ENCODE measurements around the gene HLA-E. TPM values are rescaled to one million over a fixed set of nuclear protein-coding genes. Genes with fewer than 3 reads are reported as not detected.
"Not testable (repeated sequence)": the region's sequence is repeated elsewhere in the genome, so short reads cannot be mapped to it uniquely, and the experiment has no call there.

HLA-E gene
- total and polyA plus RNA-seq, 2 donors (not counting 1 experiment from before 2014, with no cell fraction given) = 1,043 to 1,174 TPM

GRCh38 chr6:30518505-30519145 lies 29.3 kb downstream of the HLA-E start:
- H3K4me2 ChIP-seq (replicated peaks; ENCODE audit: low read depth, low read length, poor library complexity, severe bottlenecking); H3K79me2 ChIP-seq (ENCODE audit: control insufficient read depth, insufficient read depth, low read length); DNase-seq; H3K36me3 ChIP-seq (replicated peaks in 1 of 2; ENCODE audit: control extremely low read depth in 1 of 2, control insufficient read depth in 1 of 2, extremely low read depth in 1 of 2, insufficient read depth in 2 of 2, low read length in 1 of 2); H3K4me3 ChIP-seq (ENCODE audit: control extremely low read depth in 1 of 5, extremely low read depth in 1 of 5, insufficient read depth in 1 of 5, low read depth in 2 of 5, low read length in 4 of 5); H3K27ac ChIP-seq (ENCODE audit: low read length in 2 of 2); ATAC-seq (ENCODE audit: low read depth); H4K20me1 ChIP-seq (ENCODE audit: control insufficient read depth, insufficient read depth, low read length, poor library complexity, severe bottlenecking); H3K9ac ChIP-seq (ENCODE audit: low read length); H3K9me3 Mint-ChIP-seq (ENCODE audit: insufficient read depth); intact Hi-C loops (cut with micrococcal nuclease); H3K27me3 ChIP-seq (replicated peaks in 1 of 4; ENCODE audit: control extremely low read depth in 1 of 4, control insufficient read depth in 3 of 4, insufficient read depth in 4 of 4, low read length in 3 of 4); H3K27me3 Mint-ChIP-seq: not testable (repeated sequence)
- Histone ChIP-seq H3K4me1 (ENCODE audit: control insufficient read depth in 2 of 2, insufficient read depth in 2 of 2, low read length in 2 of 2) (peaks cover 10 to 41% of the 10 kb centered on the region in 2 donors), H2AFZ (ENCODE audit: insufficient read depth, low read depth, low read length, poor library complexity, severe bottlenecking) (peak overlapping the region; percentile 1), H3K9me3 (ENCODE audit: control extremely low read depth in 1 of 3, control insufficient read depth in 2 of 3, insufficient read depth in 1 of 3, low read length in 2 of 3) (peaks cover 0 to 33% (median 0%) of the 10 kb centered on the region in 3 donors)
- H3K4me3 Mint-ChIP-seq = peak overlapping the region; percentile 2
- ChIA-PET CTCF (interaction anchor here (0.8 to 11.9 kb wide), 6 partner anchors 9 to 35 kb away, joined by 3 to 140 read pairs (median 3); no protein-coding TSS in a partner anchor), POLR2A (interaction anchor here (0.6 to 3.5 kb wide), 7 partner anchors 10 to 30 kb away, joined by 3 to 28 read pairs (median 10); no protein-coding TSS in a partner anchor)
- H3K27ac Mint-ChIP-seq = peak overlapping the region; percentile 46
- peaks cover 61% of the 10 kb centered on the region for H3K4me1 Mint-ChIP-seq
- WGBS (ENCODE audit: insufficient coverage) = 54% methylated on average over 19 of the region's 19 CpGs

- no peaks in the 10 kb centered on the region for H3K9me3 Mint-ChIP-seq (ENCODE audit: insufficient read depth)
- TF ChIP-seq, protein P1, sequence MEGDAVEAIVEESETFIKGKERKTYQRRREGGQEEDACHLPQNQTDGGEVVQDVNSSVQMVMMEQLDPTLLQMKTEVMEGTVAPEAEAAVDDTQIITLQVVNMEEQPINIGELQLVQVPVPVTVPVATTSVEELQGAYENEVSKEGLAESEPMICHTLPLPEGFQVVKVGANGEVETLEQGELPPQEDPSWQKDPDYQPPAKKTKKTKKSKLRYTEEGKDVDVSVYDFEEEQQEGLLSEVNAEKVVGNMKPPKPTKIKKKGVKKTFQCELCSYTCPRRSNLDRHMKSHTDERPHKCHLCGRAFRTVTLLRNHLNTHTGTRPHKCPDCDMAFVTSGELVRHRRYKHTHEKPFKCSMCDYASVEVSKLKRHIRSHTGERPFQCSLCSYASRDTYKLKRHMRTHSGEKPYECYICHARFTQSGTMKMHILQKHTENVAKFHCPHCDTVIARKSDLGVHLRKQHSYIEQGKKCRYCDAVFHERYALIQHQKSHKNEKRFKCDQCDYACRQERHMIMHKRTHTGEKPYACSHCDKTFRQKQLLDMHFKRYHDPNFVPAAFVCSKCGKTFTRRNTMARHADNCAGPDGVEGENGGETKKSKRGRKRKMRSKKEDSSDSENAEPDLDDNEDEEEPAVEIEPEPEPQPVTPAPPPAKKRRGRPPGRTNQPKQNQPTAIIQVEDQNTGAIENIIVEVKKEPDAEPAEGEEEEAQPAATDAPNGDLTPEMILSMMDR (IDR thresholded peaks at IDR 0.05) = no peak
- TF ChIP-seq EZH2 (IDR thresholded peaks at IDR 0.05; ENCODE audit: borderline replicate concordance, insufficient read depth, low read depth, low read length, poor library complexity, severe bottlenecking) = no peak
- H3K4me1 ChIP-seq (ENCODE audit: control insufficient read depth in 2 of 2, insufficient read depth in 2 of 2, low read length in 2 of 2) = peaks cover 8 to 32% of the 10 kb centered on the region in 2 donors
- no peak overlapping the region for H2AFZ ChIP-seq (ENCODE audit: insufficient read depth, low read depth, low read length, poor library complexity, severe bottlenecking)
- no peak overlapping the region for H3K4me2 ChIP-seq (replicated peaks; ENCODE audit: low read depth, low read length, poor library complexity, severe bottlenecking)
- CTCF ChIA-PET = interaction anchor here (1.2 to 2.6 kb wide), 2 partner anchors 8 to 12 kb away, joined by 5 to 11 read pairs; no protein-coding TSS in a partner anchor
- peaks cover 0 to 32% (median 0%) of the 10 kb centered on the region in 3 donors for H3K9me3 ChIP-seq (ENCODE audit: control extremely low read depth in 1 of 3, control insufficient read depth in 2 of 3, insufficient read depth in 1 of 3, low read length in 2 of 3)
- WGBS (ENCODE audit: insufficient coverage) = 97% methylated on average over 6 of the region's 6 CpGs
- H3K27me3 ChIP-seq (replicated peaks in 1 of 4; ENCODE audit: control extremely low read depth in 1 of 4, control insufficient read depth in 3 of 4, insufficient read depth in 4 of 4, low read length in 3 of 4) = no peaks in the 10 kb centered on the region
- no peaks in the 10 kb centered on the region for H3K79me2 ChIP-seq (ENCODE audit: control insufficient read depth, insufficient read depth, low read length)
- no peaks in the 10 kb centered on the region for H4K20me1 ChIP-seq (ENCODE audit: control insufficient read depth, insufficient read depth, low read length, poor library complexity, severe bottlenecking)
- no peaks in the 10 kb centered on the region for H3K27me3 Mint-ChIP-seq
- H3K4me1 Mint-ChIP-seq = peaks cover 66% of the 10 kb centered on the region
- POLR2A ChIA-PET = interaction anchor here (1.0 to 3.7 kb wide), 4 partner anchors 11 to 30 kb away, joined by 3 to 12 read pairs (median 5); no protein-coding TSS in a partner anchor
- DNase-seq (no peak), ATAC-seq (ENCODE audit: low read depth) (no peak)
- H3K4me3 ChIP-seq (ENCODE audit: control extremely low read depth in 1 of 5, extremely low read depth in 1 of 5, insufficient read depth in 1 of 5, low read depth in 2 of 5, low read length in 4 of 5) = no peak overlapping the region
- H3K9ac ChIP-seq (ENCODE audit: low read length) = no peak overlapping the region
- no peak overlapping the region for H3K27ac ChIP-seq (ENCODE audit: low read length in 2 of 2)
- no peak overlapping the region for H3K4me3 Mint-ChIP-seq
- H3K27ac Mint-ChIP-seq = no peak overlapping the region
- intact Hi-C loops (cut with micrococcal nuclease) = no loop called here
- H3K36me3 ChIP-seq (replicated peaks in 1 of 2; ENCODE audit: control extremely low read depth in 1 of 2, control insufficient read depth in 1 of 2, extremely low read depth in 1 of 2, insufficient read depth in 2 of 2, low read length in 1 of 2) = no peaks in the 10 kb centered on the region
These were observed 31.2 kb downstream of the HLA-E start for GRCh38 chr6:30520522-30520921.

DNA sequence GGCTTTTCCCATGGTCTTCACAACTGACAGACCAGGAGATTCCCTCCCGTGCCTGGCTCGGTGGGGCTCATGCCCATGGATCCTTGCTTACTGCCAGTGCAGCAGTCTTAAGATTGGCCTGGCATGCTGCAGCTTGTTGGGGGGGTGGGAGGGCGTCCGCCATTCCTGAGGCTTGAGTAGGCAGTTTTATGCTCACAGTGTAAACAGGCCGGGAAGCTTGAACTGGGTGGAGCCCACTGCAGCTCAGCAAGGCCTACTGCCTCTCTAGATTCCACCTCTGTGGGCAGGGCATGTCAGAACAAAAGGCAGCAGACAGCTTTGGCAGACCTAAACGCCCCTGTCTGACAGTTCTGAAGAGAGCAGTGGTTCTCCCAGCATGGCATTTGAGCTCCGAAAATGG lies 31.8 kb downstream of the HLA-E start:
- Histone ChIP-seq H3K9me3 (ENCODE audit: control extremely low read depth in 1 of 3, control insufficient read depth in 2 of 3, insufficient read depth in 1 of 3, low read length in 2 of 3) (peaks cover 0 to 29% (median 0%) of the 10 kb centered on the region in 3 donors), H3K4me1 (ENCODE audit: control insufficient read depth in 2 of 2, insufficient read depth in 2 of 2, low read length in 2 of 2) (peaks cover 8 to 27% of the 10 kb centered on the region in 2 donors)
- H3K79me2 ChIP-seq (ENCODE audit: control insufficient read depth, insufficient read depth, low read length); H3K27me3 ChIP-seq (replicated peaks in 1 of 4; ENCODE audit: control extremely low read depth in 1 of 4, control insufficient read depth in 3 of 4, insufficient read depth in 4 of 4, low read length in 3 of 4); intact Hi-C loops (cut with micrococcal nuclease); H3K4me2 ChIP-seq (replicated peaks; ENCODE audit: low read depth, low read length, poor library complexity, severe bottlenecking); H3K4me3 Mint-ChIP-seq; H3K27me3 Mint-ChIP-seq; ATAC-seq (ENCODE audit: low read depth); DNase-seq; H3K27ac ChIP-seq (ENCODE audit: low read length in 2 of 2); H3K9ac ChIP-seq (ENCODE audit: low read length); H3K36me3 ChIP-seq (replicated peaks in 1 of 2; ENCODE audit: control extremely low read depth in 1 of 2, control insufficient read depth in 1 of 2, extremely low read depth in 1 of 2, insufficient read depth in 2 of 2, low read length in 1 of 2); H4K20me1 ChIP-seq (ENCODE audit: control insufficient read depth, insufficient read depth, low read length, poor library complexity, severe bottlenecking); H3K4me3 ChIP-seq (ENCODE audit: control extremely low read depth in 1 of 5, extremely low read depth in 1 of 5, insufficient read depth in 1 of 5, low read depth in 2 of 5, low read length in 4 of 5); H3K27ac Mint-ChIP-seq; H3K9me3 Mint-ChIP-seq (ENCODE audit: insufficient read depth); H2AFZ ChIP-seq (ENCODE audit: insufficient read depth, low read depth, low read length, poor library complexity, severe bottlenecking): not testable (repeated sequence)
- WGBS (ENCODE audit: insufficient coverage) = 93% methylated on average over 4 of the region's 7 CpGs
- CTCF ChIA-PET = interaction anchor here (0.7 to 2.6 kb wide), 5 partner anchors 9 to 36 kb away, joined by 3 to 11 read pairs (median 4); no protein-coding TSS in a partner anchor
- peaks cover 67% of the 10 kb centered on the region for H3K4me1 Mint-ChIP-seq
- POLR2A ChIA-PET = interaction anchor here (1.0 to 3.7 kb wide), 4 partner anchors 11 to 31 kb away, joined by 3 to 12 read pairs (median 5); no protein-coding TSS in a partner anchor

Measured in B cell (primary cell).